Measurements from ENCODE around the gene CABP7.

The CABP7 gene

GRCh38 chr22:29731058-29731850 is 11.5 kb downstream of the CABP7 start:
- no peak overlapping the region for H3K4me3 ChIP-seq (ENCODE audit: low read length)
- no peaks in the 10 kb centered on the region for H4K20me1 ChIP-seq (ENCODE audit: control insufficient read depth, insufficient read depth, low read depth, low read length)
- H3K9me2 ChIP-seq (replicated peaks; ENCODE audit: control insufficient read depth, low read length): no peaks in the 10 kb centered on the region
- H3K36me3 ChIP-seq (ENCODE audit: control insufficient read depth, low read length): no peaks in the 10 kb centered on the region
- H3K79me2 ChIP-seq (ENCODE audit: control insufficient read depth, low read length): no peaks in the 10 kb centered on the region
- no peaks in the 10 kb centered on the region for H3K4me1 ChIP-seq (ENCODE audit: control insufficient read depth, low read length)
- H3K27ac ChIP-seq (ENCODE audit: low read depth, low read length): no peak overlapping the region
- no peak overlapping the region for H3K4me2 ChIP-seq (ENCODE audit: low read length)
- no peaks in the 10 kb centered on the region for H3K27me3 ChIP-seq (ENCODE audit: control insufficient read depth, low read length)
- H3F3A ChIP-seq (ENCODE audit: control insufficient read depth, insufficient read depth): no peaks in the 10 kb centered on the region
- TF ChIP-seq EZH2phosphoT487 (IDR thresholded peaks at IDR 0.05; ENCODE audit: borderline replicate concordance, low read length) (no peak), CTCF (IDR thresholded peaks at IDR 0.05; ENCODE audit: low read depth, low read length, poor library complexity, severe bottlenecking) (no peak)
- H3K9me3 ChIP-seq (ENCODE audit: control insufficient read depth, insufficient read depth, low read length): no peaks in the 10 kb centered on the region

GRCh38 chr22:29732883-29733282 is 13.1 kb downstream of the CABP7 start:
- no peak for TF ChIP-seq EZH2phosphoT487 (IDR thresholded peaks at IDR 0.05; ENCODE audit: borderline replicate concordance, low read length)
- no peaks in the 10 kb centered on the region for H3K9me2 ChIP-seq (replicated peaks; ENCODE audit: control insufficient read depth, low read length)
- no peak overlapping the region for H3K4me2 ChIP-seq (ENCODE audit: low read length)
- no peaks in the 10 kb centered on the region for H3F3A ChIP-seq (ENCODE audit: control insufficient read depth, insufficient read depth)
- no peaks in the 10 kb centered on the region for H3K36me3 ChIP-seq (ENCODE audit: control insufficient read depth, low read length)
- no peak overlapping the region for H3K27ac ChIP-seq (ENCODE audit: low read depth, low read length)
- no peaks in the 10 kb centered on the region for H4K20me1 ChIP-seq (ENCODE audit: control insufficient read depth, insufficient read depth, low read depth, low read length)
- no peaks in the 10 kb centered on the region for H3K27me3 ChIP-seq (ENCODE audit: control insufficient read depth, low read length)
- no peak overlapping the region for H3K4me3 ChIP-seq (ENCODE audit: low read length)
- no peaks in the 10 kb centered on the region for H3K9me3 ChIP-seq (ENCODE audit: control insufficient read depth, insufficient read depth, low read length)
- no peaks in the 10 kb centered on the region for H3K79me2 ChIP-seq (ENCODE audit: control insufficient read depth, low read length)
- no peaks in the 10 kb centered on the region for H3K4me1 ChIP-seq (ENCODE audit: control insufficient read depth, low read length)

GRCh38 chr22:29733362-29734201 is 13.8 kb downstream of the CABP7 start:
- TF ChIP-seq EZH2phosphoT487 (IDR thresholded peaks at IDR 0.05; ENCODE audit: borderline replicate concordance, low read length): no peak
- TF ChIP-seq CTCF (IDR thresholded peaks at IDR 0.05; ENCODE audit: low read depth, low read length, poor library complexity, severe bottlenecking): no peak
- H3K4me2 ChIP-seq (ENCODE audit: low read length): no peak overlapping the region

GRCh38 chr22:29734406-29734805 is 14.6 kb downstream of the CABP7 start:
- no peaks in the 10 kb centered on the region for H3K79me2 ChIP-seq (ENCODE audit: control insufficient read depth, low read length)
- no peak overlapping the region for H3K4me3 ChIP-seq (ENCODE audit: low read length)
- TF ChIP-seq EZH2phosphoT487 (IDR thresholded peaks at IDR 0.05; ENCODE audit: borderline replicate concordance, low read length) (no peak), CTCF (IDR thresholded peaks at IDR 0.05; ENCODE audit: low read depth, low read length, poor library complexity, severe bottlenecking) (no peak)
- H3K4me1 ChIP-seq (ENCODE audit: control insufficient read depth, low read length): no peaks in the 10 kb centered on the region
- no peaks in the 10 kb centered on the region for H4K20me1 ChIP-seq (ENCODE audit: control insufficient read depth, insufficient read depth, low read depth, low read length)
- H3K27ac ChIP-seq (ENCODE audit: low read depth, low read length): no peak overlapping the region
- no peak overlapping the region for H3K4me2 ChIP-seq (ENCODE audit: low read length)
- H3K9me2 ChIP-seq (replicated peaks; ENCODE audit: control insufficient read depth, low read length): no peaks in the 10 kb centered on the region
- H3F3A ChIP-seq (ENCODE audit: control insufficient read depth, insufficient read depth): no peaks in the 10 kb centered on the region
- no peaks in the 10 kb centered on the region for H3K36me3 ChIP-seq (ENCODE audit: control insufficient read depth, low read length)
- H3K9me3 ChIP-seq (ENCODE audit: control insufficient read depth, insufficient read depth, low read length): no peaks in the 10 kb centered on the region
- no peaks in the 10 kb centered on the region for H3K27me3 ChIP-seq (ENCODE audit: control insufficient read depth, low read length)

More at GRCh38 chr22:29733362-29734201, 13.8 kb downstream of the CABP7 start:
- Histone ChIP-seq H3K27ac (ENCODE audit: low read depth, low read length) (no peak overlapping the region), H3K79me2 (ENCODE audit: control insufficient read depth, low read length) (no peaks in the 10 kb centered on the region), H3K9me3 (ENCODE audit: control insufficient read depth, insufficient read depth, low read length) (no peaks in the 10 kb centered on the region), H4K20me1 (ENCODE audit: control insufficient read depth, insufficient read depth, low read depth, low read length) (no peaks in the 10 kb centered on the region), H3F3A (ENCODE audit: control insufficient read depth, insufficient read depth) (no peaks in the 10 kb centered on the region), H3K4me1 (ENCODE audit: control insufficient read depth, low read length) (no peaks in the 10 kb centered on the region), H3K4me3 (ENCODE audit: low read length) (no peak overlapping the region), H3K9me2 (replicated peaks; ENCODE audit: control insufficient read depth, low read length) (no peaks in the 10 kb centered on the region), H3K27me3 (ENCODE audit: control insufficient read depth, low read length) (no peaks in the 10 kb centered on the region), H3K36me3 (ENCODE audit: control insufficient read depth, low read length) (no peaks in the 10 kb centered on the region)

Measured in DOHH2 (cell line).